Esophagus muscularis mucosa (tissue), 4 donors: ENCODE data around the gene ZNF567.

Experiments
- EP300 ChIP-seq: sonication (generic); formaldehyde crosslinking; IDR thresholded peaks from one replicate; pipeline ENCODE4 v1.6.1; 2017; ENCODE audit warnings: antibody characterized with exemption
- POLR2A ChIP-seq: fragments of 450-650 bp; IDR thresholded peaks from one replicate; pipeline ENCODE4 v1.6.1; 2017; ENCODE audit warnings: antibody characterized with exemption, moderate library complexity, mild to moderate bottlenecking, low read depth
- POLR2AphosphoS5 ChIP-seq, 2 donors: sonication (generic); formaldehyde crosslinking; IDR thresholded peaks; one replicate each; pipeline ENCODE4 v1.6.1; 2017; ENCODE audit warnings: antibody characterized with exemption in 2 of 2
- TF ChIP-seq, protein P1 (sequence below), 3 experiments: fragments of 200-600 bp in 2 of 3; fragments of 450-650 bp in 1 of 3; sonication (generic) in 2 of 3; IDR thresholded peaks; one replicate each; pipeline ENCODE4 v1.5.1; 2017 to 2019; ENCODE audit warnings: antibody characterized with exemption in 3 of 3, mild to moderate bottlenecking in 2 of 3, moderate library complexity in 1 of 3

DNA sequence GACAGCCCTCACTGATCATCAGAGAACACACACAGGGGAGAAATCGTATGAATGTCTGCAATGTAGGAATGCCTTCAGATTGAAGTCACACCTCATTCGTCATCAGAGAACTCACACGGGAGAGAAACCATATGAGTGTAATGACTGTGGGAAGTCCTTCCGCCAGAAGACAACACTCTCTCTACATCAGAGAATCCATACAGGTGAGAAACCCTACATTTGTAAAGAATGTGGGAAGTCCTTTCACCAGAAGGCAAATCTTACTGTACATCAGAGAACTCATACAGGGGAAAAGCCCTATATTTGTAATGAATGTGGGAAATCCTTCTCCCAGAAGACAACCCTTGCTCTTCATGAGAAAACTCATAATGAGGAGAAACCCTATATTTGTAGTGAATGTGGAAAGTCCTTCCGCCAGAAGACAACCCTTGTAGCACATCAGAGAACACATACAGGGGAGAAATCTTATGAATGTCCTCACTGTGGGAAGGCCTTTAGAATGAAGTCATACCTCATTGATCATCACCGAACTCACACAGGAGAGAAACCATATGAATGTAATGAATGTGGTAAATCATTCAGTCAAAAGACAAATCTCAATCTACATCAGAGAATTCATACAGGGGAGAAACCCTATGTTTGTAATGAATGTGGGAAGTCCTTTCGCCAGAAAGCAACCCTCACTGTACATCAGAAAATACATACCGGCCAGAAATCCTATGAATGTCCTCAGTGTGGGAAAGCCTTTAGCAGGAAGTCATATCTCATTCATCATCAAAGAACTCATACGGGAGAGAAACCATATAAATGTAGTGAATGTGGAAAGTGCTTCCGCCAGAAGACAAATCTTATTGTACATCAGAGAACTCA, 32.5 kb downstream of the ZNF567 start:
- TF ChIP-seq, protein P1, sequence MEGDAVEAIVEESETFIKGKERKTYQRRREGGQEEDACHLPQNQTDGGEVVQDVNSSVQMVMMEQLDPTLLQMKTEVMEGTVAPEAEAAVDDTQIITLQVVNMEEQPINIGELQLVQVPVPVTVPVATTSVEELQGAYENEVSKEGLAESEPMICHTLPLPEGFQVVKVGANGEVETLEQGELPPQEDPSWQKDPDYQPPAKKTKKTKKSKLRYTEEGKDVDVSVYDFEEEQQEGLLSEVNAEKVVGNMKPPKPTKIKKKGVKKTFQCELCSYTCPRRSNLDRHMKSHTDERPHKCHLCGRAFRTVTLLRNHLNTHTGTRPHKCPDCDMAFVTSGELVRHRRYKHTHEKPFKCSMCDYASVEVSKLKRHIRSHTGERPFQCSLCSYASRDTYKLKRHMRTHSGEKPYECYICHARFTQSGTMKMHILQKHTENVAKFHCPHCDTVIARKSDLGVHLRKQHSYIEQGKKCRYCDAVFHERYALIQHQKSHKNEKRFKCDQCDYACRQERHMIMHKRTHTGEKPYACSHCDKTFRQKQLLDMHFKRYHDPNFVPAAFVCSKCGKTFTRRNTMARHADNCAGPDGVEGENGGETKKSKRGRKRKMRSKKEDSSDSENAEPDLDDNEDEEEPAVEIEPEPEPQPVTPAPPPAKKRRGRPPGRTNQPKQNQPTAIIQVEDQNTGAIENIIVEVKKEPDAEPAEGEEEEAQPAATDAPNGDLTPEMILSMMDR (IDR thresholded peaks at IDR 0.05), result no peak
- no peak for TF ChIP-seq EP300
- TF ChIP-seq POLR2AphosphoS5 (IDR thresholded peaks at IDR 0.05), result no peak
- no peak for TF ChIP-seq POLR2A
